Heart left ventricle (tissue), 13 donors: Measurements from ENCODE around the gene IQCH.

Experiments used
- POLR2A ChIP-seq, 2 donors: fragments of 450-650 bp; IDR thresholded peaks; one replicate each; pipeline ENCODE4 v1.6.1; 2017; ENCODE audit warnings: antibody characterized with exemption in 2 of 2, mild to moderate bottlenecking in 2 of 2, moderate library complexity in 2 of 2
- TF ChIP-seq, protein P1 (sequence below), 12 donors: fragments of 200-600 bp; sonication (generic) in 4 of 12; IDR thresholded peaks; one replicate each; pipeline versions ENCODE4 v1.5.0 to v1.8.0; 2018 to 2022; ENCODE audit warnings: antibody characterized with exemption in 12 of 12, mild to moderate bottlenecking in 5 of 12
- donor health status: ischemic (EF 13 %, LVEDD 7.1; RV severe dilation, severe dysfunction).
- donor health status: DM: no; HTN: yes; CAD: no.
- donor health status: DM: no; HTN: no; CAD: no.
- donor health status: ischemic (EF 25% LVEDD 6.9; RV normal size, moderate dysfunction).
- donor health status: ischemic (EF 25% LVEDD 5.7; RV mildly dilated, moderate dysfunction).
- donor health status: ischemic (EF 35%, LVEDD 5.7; RV mildly dilated, moderate dysfunction).
- donor health status: nonischemic (EF 11% LVEDD 7.7; RV severe dilation, severe dysfunction).
- donor health status: DM: yes; HTN: yes; CAD: no.
- donor health status: PGD.
- donor health status: ischemic (EF 29% LVEDD 5.4; RV normal size, mild dysfunction).
- donor health status: nonischemic (EF 23%, LVEDD 6.1; RV moderate dilation, normal function).

GRCh38 chr15:67460521-67460920, 205.9 kb downstream of the IQCH start:
- no peak for TF ChIP-seq POLR2A (IDR thresholded peaks at IDR 0.05)
- TF ChIP-seq, protein P1, sequence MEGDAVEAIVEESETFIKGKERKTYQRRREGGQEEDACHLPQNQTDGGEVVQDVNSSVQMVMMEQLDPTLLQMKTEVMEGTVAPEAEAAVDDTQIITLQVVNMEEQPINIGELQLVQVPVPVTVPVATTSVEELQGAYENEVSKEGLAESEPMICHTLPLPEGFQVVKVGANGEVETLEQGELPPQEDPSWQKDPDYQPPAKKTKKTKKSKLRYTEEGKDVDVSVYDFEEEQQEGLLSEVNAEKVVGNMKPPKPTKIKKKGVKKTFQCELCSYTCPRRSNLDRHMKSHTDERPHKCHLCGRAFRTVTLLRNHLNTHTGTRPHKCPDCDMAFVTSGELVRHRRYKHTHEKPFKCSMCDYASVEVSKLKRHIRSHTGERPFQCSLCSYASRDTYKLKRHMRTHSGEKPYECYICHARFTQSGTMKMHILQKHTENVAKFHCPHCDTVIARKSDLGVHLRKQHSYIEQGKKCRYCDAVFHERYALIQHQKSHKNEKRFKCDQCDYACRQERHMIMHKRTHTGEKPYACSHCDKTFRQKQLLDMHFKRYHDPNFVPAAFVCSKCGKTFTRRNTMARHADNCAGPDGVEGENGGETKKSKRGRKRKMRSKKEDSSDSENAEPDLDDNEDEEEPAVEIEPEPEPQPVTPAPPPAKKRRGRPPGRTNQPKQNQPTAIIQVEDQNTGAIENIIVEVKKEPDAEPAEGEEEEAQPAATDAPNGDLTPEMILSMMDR (IDR thresholded peaks at IDR 0.05) = no peak
